Nephron progenitor cell (in vitro differentiated cells): ENCODE data around the gene TSPAN8.

Experiments used
- DNase-seq: peaks from one replicate; pipeline ENCODE4 v3.0.0; 2021
- H3K27ac Mint-ChIP-seq: 2 replicates; pipeline ENCODE4 v1.8.0; 2021; ENCODE audit warnings: mild to moderate bottlenecking, moderate library complexity, mixed read lengths
- H3K27me3 Mint-ChIP-seq: 2 replicates; pipeline ENCODE4 v1.8.0; 2021; ENCODE audit warnings: mild to moderate bottlenecking, low read depth, mixed read lengths; ENCODE audit not compliant: poor library complexity
- H3K36me3 Mint-ChIP-seq: 2 replicates; pipeline ENCODE4 v1.8.0; 2021; ENCODE audit warnings: low read depth, mixed read lengths
- H3K4me1 Mint-ChIP-seq: 2 replicates; pipeline ENCODE4 v1.8.0; 2021; ENCODE audit warnings: mixed read lengths
- H3K4me3 Mint-ChIP-seq: 2 replicates; pipeline ENCODE4 v1.8.0; 2021; ENCODE audit warnings: mild to moderate bottlenecking, moderate library complexity, mixed read lengths
- H3K9me3 Mint-ChIP-seq: 2 replicates; pipeline ENCODE4 v1.8.0; 2021; ENCODE audit warnings: mild to moderate bottlenecking, moderate library complexity, mixed read lengths
- TF ChIP-seq, protein P1 (sequence below): fragments of 200-600 bp; sonication (generic); IDR thresholded peaks from 2 replicates; pipeline ENCODE4 v1.5.0; 2021; ENCODE audit warnings: antibody characterized with exemption

The TSPAN8 gene

DNA sequence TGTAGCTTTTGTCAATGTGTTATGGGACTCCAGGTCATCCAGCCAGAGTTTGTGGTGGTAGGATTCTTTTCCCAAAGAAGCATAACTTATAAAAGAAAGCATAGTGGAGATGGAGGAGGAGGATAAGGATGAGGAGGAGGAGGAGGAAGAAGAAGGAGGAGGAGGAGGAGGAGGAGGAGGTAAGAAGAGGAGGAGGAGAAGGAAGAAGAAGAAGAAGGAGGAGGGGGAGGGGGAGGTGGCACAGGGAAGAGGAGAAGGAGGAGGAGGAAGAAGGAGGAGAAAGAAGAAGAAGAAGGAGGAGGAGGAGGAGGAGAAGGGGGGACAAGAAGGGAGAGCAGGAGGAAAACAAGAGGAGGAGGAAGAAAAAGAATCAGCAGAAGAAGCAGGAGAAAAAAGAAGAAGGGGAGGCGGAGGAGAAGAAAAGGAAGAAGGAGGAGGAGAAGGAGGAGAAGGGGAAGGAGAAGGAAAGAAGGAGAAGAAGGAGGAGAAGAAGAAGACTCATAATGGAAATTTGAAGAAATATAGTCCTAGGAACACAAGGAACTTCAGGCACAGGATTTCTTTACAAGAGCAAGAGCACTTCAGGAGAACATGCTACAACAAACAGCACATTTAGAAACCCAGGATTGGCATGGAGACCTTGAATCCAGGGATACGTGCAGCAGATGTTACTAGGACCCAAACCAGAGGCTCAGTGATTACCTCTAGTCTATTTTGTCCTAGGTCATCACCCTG, 22.6 kb downstream of the TSPAN8 start:
- Mint-ChIP-seq H3K27ac (no peak overlapping the region), H3K36me3 (no peaks in the 10 kb centered on the region), H3K9me3 (no peaks in the 10 kb centered on the region), H3K4me3 (no peak overlapping the region), H3K27me3 (peaks cover 9% of the 10 kb centered on the region), H3K4me1 (peaks cover 5% of the 10 kb centered on the region)
- TF ChIP-seq, protein P1, sequence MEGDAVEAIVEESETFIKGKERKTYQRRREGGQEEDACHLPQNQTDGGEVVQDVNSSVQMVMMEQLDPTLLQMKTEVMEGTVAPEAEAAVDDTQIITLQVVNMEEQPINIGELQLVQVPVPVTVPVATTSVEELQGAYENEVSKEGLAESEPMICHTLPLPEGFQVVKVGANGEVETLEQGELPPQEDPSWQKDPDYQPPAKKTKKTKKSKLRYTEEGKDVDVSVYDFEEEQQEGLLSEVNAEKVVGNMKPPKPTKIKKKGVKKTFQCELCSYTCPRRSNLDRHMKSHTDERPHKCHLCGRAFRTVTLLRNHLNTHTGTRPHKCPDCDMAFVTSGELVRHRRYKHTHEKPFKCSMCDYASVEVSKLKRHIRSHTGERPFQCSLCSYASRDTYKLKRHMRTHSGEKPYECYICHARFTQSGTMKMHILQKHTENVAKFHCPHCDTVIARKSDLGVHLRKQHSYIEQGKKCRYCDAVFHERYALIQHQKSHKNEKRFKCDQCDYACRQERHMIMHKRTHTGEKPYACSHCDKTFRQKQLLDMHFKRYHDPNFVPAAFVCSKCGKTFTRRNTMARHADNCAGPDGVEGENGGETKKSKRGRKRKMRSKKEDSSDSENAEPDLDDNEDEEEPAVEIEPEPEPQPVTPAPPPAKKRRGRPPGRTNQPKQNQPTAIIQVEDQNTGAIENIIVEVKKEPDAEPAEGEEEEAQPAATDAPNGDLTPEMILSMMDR: no peak
- no peak for DNase-seq

DNA sequence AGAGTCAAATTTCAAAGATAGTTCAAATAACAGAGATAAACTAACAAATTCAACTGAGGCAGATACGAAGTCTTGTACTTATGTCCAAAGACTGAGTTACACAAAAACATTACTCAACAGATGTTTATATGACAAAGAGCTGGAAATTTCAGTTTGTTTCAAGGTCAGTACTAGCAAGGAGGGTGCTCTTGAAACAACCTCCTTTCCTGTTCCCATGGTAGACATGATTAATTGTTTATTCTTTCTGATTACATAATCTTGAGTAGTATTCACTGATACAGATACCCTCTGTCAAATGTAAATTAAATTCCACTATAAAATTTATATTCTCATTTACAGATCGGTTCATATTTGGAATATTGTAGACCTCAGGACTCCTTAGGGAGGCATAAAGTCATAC, 23.4 kb downstream of the TSPAN8 start:
- no peak for DNase-seq
- H3K4me1 Mint-ChIP-seq: peaks cover 5% of the 10 kb centered on the region
- no peak overlapping the region for H3K4me3 Mint-ChIP-seq
- H3K27ac Mint-ChIP-seq: no peak overlapping the region
- TF ChIP-seq, protein P1: no peak
- no peaks in the 10 kb centered on the region for H3K36me3 Mint-ChIP-seq
- peaks cover 9% of the 10 kb centered on the region for H3K27me3 Mint-ChIP-seq
- H3K9me3 Mint-ChIP-seq: no peaks in the 10 kb centered on the region

DNA sequence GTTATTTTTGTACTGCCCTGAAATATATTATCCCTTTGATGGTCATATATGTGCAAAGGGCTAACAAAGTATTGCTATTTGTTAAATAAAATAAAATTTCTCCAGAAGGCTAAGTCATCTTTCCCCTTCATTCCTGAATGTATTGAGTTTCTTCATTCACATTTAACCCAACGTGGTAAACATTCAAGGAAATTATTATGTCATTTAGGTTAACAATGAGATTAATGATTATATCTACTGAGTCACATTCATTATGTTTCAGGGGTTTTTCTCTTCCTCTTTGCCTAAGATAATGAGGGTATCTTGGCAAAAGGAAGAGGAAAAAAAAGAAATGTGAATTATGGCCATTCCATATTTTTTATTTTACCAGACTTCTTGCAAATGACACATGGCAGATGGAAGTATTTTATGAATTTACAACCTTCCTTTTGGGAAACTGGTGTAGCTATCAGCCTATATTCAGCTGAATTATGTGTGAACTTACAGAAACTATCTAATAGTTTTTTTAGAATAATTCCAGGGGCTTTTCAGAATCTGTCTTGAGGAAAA, 27.2 kb downstream of the TSPAN8 start:
- Mint-ChIP-seq H3K4me1 (peaks cover 2% of the 10 kb centered on the region), H3K27ac (no peak overlapping the region), H3K36me3 (no peaks in the 10 kb centered on the region), H3K27me3 (peaks cover 5% of the 10 kb centered on the region), H3K4me3 (no peak overlapping the region), H3K9me3 (no peaks in the 10 kb centered on the region)
- TF ChIP-seq, protein P1: no peak
- DNase-seq: no peak

DNA sequence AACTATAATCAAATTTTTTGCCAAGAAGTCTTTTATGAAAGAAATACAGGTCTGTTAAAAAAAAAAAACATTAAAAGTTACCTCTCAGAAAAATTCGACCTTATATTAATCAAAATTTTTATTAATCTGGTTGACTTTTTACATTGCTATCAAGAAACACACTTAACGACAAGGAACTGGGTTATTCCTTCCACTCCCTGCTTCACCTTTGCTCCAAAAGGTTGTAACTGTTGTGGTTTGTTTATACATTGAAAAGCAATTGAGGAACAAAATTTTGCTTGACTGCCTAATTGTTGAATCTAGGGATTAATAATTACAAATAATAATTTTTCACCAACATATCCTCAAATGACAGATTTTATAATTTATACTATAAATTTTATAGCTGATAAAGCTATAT, 28.4 kb downstream of the TSPAN8 start:
- Mint-ChIP-seq H3K27ac (no peak overlapping the region), H3K4me3 (no peak overlapping the region), H3K27me3 (no peaks in the 10 kb centered on the region), H3K9me3 (no peaks in the 10 kb centered on the region), H3K4me1 (no peaks in the 10 kb centered on the region), H3K36me3 (no peaks in the 10 kb centered on the region)
- TF ChIP-seq, protein P1: no peak
- no peak for DNase-seq

DNA sequence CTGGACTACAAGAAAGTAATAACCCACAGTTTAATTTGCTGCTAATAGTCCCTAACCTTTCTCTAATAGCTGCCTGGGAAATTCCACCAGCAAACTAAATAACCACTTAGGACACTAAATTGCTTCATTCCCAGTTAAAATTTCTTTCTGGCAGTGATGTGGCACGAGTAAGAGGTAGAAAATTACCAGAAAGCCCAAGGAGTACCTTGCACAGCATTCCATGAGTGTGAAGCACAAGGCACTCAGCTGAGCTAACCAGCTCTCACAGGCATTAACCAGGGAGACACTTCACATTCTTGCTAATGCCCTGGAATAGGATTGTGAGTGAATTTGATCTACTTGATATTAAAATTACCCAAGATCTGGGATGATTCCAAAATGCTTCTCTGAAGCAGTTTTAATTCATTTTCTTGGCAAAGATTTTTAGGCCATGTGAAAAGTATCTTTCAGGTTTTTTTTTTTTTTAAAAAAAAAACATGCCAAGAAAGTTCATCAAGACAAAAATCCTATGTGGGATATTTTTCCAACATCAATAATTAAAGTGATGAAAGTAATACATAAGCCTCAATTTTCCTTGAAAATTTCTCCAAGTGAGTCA, 29.5 kb downstream of the TSPAN8 start:
- Mint-ChIP-seq H3K4me1 (no peaks in the 10 kb centered on the region), H3K27ac (no peak overlapping the region), H3K27me3 (no peaks in the 10 kb centered on the region), H3K4me3 (no peak overlapping the region), H3K9me3 (no peaks in the 10 kb centered on the region), H3K36me3 (no peaks in the 10 kb centered on the region)
- no peak for DNase-seq
- TF ChIP-seq, protein P1: no peak
